Measurements from ENCODE around the gene NFIA.

The NFIA gene

DNA sequence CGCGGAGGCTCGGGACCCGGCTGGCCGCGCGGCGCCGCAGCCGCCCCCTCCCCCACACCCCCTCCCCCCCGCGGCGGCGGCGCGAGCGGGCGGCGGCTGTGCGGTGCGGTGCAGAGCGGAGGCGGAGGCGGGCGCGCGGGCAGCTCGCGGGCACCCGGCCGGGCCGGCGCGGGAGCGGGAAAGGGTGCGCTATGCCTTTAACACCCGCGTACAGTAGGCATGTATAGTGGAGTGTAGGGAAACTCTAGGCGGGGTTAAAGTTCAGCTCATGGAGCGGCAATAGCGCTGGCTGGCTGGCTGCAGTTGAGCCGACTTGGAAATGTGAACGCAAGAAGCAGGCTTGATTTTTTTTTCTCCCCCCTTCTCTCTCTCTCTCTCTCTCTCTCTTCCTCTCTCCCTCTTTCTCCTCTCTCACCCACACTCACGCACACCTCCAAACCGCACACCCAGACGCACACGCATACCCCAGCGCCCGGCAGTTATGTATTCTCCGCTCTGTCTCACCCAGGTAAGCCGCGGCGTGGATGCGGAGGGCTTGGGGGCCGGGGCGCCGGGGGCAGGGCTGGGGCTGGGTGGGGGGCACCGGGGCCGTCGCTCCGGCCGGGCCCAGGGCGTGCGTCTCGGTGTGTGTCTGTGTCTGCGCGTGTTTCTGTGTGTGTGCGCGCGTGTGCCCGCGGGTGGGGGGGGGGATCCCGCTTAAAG, at the start of gene NFIA:
Gene NFIA, plus strand, starts transcription at position 251 of the 702 bp plus-strand sequence.
- peak; percentile 55 to 58 for DNase-seq

GRCh38 chr1:61035880-61036279, 46.5 kb upstream of the NFIA start:
- no peak for DNase-seq

DNA sequence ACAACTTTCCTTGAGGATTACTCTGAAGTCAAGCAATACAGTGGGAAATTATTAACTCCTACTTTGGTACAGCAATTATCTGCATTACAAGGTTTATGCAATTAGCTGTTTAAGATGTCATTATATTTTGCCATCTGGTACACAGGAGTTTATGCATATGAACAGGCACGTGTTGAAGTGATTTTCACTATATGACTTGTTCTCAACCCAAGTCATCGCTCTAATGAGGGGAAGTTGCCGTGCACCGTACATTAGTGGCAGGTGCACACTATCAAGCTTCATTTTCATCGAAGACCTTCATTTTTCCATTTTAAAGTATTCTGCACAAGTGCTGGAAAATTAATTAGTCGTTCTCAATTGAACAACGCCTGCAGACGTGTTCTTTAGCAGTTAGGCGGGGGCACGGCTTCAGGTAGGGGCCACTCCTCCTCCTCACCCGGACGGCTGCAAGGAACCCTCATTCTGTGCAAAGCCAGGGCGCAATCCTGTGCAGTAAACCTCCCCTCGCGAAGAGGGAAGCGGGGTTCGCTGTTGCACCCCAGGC, 39.8 kb upstream of the NFIA start:
- DNase-seq, result no peak

GRCh38 chr1:61043010-61043820, 39.1 kb upstream of the NFIA start:
- DNase-seq, result peak; percentile 59 to 71

GRCh38 chr1:61046434-61046833, 35.9 kb upstream of the NFIA start:
- DNase-seq, result no peak

GRCh38 chr1:61047061-61047460, 35.3 kb upstream of the NFIA start:
- no peak for DNase-seq

GRCh38 chr1:61049850-61050540, 32.4 kb upstream of the NFIA start:
- DNase-seq, result peak; percentile 87

DNA sequence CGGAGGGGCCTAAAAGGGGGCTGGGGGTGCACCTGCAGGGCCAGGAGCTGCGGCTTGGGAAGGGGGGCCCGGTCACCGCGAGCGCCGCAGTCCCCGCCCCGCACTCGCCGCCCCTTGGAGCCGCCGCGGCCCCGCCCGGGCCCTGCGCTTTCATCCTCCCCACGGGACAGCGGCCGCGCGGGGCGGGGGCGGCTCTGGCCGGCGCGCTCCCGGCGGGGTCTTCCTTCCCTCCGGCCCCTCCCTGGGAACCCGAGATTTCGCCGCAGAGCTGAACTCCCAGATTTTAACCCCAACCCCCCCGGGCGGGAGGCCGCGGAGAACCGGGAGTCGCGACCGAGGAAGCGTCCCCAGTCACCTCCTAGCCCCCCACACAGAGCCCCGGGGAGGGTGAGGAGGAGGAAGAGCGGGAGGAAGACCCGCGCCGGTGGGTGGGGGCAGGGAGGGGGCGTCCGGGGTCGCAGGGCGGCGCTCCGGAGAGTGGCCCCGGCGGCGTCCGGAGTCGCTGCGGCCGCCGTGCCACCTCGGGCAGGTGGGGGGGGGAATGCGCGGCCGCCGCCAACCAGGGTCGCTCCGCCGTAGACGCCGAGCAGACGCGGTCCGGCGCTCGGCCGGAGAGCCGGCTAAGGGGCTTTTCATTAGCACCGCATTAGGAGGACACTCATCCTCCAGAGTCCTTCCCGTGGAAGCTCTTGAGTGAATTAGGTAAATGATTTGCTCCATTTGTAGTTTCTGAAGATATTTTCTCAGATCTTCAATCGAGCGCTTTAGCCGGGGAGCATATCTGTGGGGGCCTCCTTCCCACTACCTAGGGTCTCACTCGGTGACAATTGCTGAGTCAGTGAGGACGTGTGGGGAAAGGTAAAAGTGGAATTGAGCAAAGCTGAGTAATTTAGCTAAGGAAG, 31.6 kb upstream of the NFIA start:
- no peak for DNase-seq

GRCh38 chr1:61051443-61051718, 31.0 kb upstream of the NFIA start:
- no peak for DNase-seq

GRCh38 chr1:61051719-61052394, 30.5 kb upstream of the NFIA start:
- DNase-seq, result no peak

DNA sequence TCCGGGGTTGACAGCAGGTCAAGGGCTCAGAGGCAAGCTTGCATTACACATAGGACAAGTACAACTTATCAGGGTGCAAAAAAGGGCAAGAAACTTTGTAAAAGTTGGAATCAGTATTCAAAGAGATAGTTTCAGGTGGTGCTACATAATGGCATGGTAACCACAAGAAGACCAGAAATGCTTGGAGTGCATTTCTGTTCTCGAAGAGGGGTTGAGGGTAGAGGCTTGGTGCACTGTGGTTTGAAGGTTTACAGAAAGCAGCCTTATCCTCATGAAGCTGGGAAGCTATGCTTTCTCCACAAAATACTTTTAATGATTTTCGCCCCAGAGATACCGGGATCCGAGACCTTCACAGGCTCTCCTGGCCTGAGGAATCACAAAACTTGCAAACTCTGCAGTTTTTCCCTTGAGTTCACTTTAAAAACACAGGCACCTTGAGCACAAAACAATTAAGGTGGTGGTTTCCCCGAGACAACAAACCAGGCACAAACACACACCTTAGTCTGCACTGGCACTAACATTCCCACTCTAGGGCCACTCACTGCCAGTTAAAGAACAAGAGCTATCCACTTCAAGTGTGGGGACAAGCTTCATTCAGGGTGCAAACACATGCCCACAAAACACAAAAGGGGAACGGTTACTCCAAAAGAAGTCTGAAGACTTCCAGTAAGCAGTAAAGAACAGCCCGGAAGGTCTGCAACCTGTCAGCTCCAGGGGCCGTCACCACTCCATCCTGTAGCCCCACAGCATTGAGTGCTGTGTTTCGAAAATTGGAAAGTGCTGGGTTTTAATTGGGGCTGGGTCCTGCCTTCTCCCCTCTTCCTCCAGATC, 29.8 kb upstream of the NFIA start:
- DNase-seq, result no peak

DNA sequence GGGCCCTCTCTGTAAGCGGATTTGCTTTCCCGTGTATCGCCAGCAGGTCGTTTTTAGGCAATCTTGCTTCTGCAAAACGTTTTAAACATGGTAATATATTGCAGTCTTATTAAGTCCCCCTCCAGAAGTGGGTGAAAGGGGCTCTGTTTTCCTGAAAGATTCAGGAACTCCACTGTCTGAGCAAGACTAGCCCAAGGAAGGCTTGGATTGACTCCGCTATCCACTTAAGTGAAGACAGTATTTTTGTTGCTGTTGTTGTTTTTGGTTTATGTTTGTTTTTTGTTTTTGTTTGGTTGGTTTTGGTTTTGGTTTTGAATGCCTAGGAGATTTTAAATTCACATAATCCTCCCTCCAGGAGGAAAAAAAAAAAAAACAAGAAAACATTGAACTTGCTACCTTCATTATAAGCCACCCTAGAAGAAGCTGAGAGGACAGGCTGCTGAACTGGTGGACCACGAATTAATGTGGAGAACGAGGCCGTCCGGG, 29.1 kb upstream of the NFIA start:
- DNase-seq, result no peak

- no peak for DNase-seq
Observed at GRCh38 chr1:61053712-61054600, 28.4 kb upstream of the NFIA start.

GRCh38 chr1:61054601-61054993, 27.8 kb upstream of the NFIA start:
- DNase-seq, result no peak

DNA sequence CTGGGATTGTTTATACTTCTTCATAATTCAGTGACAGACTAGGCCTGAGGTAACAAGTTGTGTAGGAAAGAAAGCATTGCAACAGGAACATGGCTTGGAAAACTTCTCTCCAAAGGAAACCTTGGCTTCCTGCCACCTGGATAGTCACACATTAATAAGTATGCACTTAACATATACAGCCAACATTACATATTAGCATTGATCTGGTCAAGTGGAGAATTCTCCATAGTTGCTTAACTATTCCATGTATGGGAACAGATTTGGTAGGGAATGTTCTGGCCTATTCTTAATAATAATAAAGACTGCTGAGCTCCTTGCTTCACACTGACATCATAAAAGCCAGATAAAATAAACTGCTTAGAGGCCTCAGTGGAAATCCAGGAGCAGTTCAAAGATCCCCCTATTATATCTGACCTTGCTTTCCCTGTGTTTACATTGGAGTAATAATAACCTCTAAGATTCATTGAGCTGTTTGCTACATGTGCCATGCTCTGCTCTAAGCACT, 27.2 kb upstream of the NFIA start:
- no peak for DNase-seq

- DNase-seq, result no peak
Observed at GRCh38 chr1:61056196-61056572, 26.2 kb upstream of the NFIA start.

DNA sequence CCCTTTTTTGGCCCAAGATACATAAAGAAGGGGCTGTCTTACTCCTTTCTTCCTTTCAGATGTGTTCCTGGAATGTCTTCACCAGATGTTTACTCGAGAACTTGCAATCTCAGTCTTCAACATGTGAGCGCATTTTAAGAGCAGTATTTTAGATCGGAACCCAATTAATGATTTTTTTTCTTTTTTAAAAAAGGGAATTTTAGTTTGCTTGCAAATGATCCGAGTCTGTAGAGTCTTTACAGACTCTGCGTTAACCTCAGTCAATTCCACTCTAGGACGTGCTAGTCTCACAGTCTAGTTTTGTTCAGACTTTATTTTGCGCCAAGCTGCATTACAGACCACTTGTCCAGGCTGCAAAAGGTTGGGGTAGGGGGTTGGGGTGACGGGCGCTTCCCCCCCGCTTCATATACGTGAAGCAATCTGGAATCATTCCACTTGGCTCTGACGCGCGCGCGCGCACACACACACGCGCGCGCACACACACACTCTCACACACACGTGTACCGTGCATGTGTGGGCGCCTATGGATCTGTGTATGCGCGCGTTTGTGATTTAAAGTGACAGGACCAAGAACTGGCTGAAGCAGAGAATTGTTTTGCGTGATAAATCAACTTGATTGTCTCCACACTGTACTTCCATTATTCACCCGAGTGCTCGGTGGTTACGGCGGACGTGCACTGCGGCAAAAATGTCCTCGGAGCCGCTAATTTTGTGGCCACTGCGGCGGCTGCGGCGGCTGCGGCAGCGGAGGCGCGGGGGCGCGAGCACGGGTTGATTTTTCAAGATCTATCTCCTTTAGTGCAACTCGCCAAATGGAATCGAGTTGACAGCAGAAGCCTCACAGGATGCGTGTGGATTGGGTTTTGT, 25.6 kb upstream of the NFIA start:
- peak; percentile 48 to 72 for DNase-seq

DNA sequence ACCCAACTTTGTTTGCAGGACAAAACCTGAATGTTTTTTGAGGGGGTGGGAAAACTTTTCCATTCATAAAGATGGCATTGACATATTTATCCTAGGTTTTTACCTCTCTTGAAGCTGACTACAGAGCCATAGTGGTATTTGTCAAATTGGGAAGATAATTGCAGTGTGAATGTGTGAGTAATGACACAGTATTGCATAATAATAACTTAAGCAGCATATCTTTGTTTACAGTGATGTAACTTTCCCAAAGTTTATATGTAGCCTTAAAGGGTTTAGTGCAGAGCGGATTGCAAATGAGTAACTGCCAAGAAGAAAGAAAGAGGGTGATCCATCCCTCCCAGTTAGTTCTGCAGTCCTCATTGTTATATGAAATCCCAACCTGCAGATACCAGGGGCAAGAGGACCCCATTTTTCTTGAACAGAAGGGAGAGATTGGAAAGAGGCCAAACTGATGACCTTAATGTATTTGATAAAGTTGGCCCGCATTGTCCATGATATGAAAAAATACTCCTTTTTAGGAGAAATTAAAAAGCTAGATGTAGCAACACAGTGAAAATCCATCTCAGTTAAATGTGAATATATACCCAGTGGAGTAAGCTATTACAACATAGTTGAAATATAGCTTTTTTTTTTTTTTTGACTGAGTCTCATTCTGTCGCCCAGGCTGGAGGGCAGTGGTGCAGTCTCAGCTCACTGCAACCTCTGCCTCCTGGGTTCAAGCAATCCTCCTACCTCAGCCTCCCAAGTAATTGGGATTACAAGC, 23.7 kb upstream of the NFIA start:
- no peak for DNase-seq

Measured in SHP77 (cell line).